Astrocyte (in vitro differentiated cells and primary cell): Measurements from ENCODE around the gene RALGPS1.

Experiments
- CTCF ChIP-seq: IDR thresholded peaks from 2 replicates; pipeline ENCODE4 v1.5.1; 2011; ENCODE audit warnings: low read depth, mild to moderate bottlenecking, inconsistent platforms, low read length, moderate library complexity; ENCODE audit not compliant: insufficient read depth
- EZH2 ChIP-seq: IDR thresholded peaks from 2 replicates; pipeline ENCODE4 v1.6.1; 2012; ENCODE audit warnings: mild to moderate bottlenecking, low read length, inconsistent platforms; ENCODE audit not compliant: insufficient read depth

GRCh38 chr9:127252410-127253318 lies 338.1 kb downstream of the RALGPS1 start:
- TF ChIP-seq CTCF, result no peak
- TF ChIP-seq EZH2, result no peak
